Activated effector memory CD4-positive, alpha-beta T cell treated with Interleukin-2 at 50 U/mL for 16 hours (primary cell): ENCODE measurements around the gene PRKN.

ENCODE experiments used
- DNase-seq: peaks from one replicate; pipeline ENCODE4 v3.0.0-alpha.2; 2020

PRKN gene

DNA sequence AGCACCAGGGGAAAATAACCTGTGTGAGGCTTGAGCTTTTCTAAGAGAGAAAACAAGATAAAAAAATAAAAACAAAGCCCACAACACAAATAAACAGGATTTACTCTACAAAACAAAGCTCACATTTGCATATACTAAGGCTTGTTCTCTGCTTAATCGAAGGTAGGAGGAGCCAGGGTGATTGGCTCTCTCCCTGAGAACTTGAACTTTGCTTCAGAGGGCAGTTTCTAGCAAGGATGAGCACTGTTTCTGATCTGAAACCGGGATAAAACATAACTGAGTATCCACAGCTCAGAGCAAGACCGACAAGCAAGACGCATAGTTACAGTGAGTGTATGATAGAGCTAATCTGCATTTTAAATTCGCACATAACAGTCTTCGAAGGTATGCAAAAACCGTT is 200.6 kb downstream of the PRKN start:
- DNase-seq, result no peak

DNA sequence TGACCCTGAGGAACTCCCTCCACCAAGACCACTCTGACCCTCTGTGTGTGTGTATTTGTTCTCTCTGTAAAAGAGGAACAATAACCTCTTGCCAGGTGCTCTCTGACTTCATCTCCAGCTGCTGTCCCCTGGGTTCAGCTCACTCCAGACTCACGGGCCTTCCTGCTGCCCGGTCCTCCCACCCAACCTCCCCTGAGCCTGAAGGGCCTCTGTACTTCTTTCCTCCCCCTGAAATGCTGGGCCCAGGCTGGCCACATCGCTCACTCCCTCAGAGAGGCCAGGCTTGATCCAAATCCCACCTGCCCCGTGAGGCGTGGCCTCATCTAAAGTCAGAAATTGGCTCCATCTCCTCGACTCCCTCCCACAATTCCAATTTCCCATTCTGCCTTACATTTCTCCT is 202.4 kb downstream of the PRKN start:
- DNase-seq, result no peak

DNA sequence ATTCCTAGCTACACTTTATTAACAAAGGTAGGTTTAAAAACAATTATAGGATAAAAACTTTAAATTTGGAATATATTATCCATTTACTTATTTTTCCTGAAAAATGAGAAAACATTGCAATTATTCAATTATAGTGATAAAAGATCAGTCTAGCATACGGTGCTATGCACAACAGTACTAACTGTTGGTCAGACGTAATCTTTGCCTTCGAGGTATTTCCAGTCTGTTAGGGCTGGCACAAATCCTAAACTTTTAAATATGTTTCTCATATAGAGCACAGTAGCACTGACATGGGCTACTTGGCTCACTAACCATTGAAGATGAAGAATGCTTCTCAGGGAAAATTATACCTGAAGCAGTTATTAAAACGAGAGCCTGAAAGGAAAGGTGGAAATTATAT is 214.8 kb downstream of the PRKN start:
- DNase-seq, result no peak

DNA sequence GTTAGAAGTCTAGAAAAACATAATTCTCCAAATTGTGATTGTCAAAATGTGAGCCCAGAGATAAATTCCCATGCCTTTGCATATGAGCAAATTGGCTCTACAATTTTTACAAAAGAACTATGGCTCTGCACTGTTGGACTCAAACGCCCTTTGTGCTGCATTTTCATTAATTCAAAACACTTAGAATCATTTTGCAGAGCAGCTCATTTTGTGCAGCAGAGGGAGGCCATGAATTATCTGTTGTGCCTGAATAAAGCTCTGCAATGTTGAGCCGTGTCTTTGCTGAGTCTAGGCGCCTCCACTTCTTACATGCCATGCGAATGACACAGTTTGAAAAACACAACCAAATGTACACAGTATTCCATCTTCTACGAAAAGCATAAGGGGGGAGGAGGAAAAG is 230.2 kb downstream of the PRKN start:
- DNase-seq, result no peak

DNA sequence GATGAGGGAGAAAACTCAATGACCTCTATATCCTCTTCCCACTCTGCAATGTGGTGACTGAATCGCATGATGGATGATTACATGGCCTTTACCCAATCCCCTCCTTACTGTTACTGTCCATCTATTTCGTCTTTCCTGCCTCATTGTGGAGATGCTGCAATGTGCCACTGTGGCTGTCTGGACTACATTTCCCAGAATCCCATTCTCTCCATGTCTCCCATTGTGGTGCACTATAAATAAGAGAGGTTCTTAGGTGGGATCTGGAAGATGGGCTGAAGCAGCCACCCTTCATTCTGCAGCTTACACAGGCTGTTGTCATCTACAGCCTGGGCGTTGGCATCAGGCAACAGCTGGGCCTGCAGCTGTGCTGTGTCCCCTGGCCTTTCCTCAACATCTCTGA is 233.6 kb downstream of the PRKN start:
- no peak for DNase-seq

DNA sequence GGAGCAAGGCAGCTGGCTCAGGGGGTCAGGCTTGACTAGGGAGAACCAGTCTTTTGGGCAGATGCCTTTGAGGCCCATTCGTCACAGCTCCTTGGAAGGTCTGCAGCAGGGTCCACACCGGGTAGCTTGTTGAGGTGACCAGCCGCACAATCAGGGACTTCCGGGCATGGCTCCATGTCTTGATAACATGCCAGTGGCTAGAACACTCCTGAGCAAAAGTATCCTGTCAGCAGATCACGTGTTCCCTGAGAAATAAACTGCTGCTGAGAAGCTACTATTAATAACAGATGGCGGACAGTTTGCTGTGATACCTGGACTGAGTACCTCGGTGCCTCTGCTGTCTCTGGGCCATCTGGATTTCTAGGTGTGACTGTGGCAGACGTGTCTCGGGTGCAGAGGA is 235.9 kb downstream of the PRKN start:
- no peak for DNase-seq

DNA sequence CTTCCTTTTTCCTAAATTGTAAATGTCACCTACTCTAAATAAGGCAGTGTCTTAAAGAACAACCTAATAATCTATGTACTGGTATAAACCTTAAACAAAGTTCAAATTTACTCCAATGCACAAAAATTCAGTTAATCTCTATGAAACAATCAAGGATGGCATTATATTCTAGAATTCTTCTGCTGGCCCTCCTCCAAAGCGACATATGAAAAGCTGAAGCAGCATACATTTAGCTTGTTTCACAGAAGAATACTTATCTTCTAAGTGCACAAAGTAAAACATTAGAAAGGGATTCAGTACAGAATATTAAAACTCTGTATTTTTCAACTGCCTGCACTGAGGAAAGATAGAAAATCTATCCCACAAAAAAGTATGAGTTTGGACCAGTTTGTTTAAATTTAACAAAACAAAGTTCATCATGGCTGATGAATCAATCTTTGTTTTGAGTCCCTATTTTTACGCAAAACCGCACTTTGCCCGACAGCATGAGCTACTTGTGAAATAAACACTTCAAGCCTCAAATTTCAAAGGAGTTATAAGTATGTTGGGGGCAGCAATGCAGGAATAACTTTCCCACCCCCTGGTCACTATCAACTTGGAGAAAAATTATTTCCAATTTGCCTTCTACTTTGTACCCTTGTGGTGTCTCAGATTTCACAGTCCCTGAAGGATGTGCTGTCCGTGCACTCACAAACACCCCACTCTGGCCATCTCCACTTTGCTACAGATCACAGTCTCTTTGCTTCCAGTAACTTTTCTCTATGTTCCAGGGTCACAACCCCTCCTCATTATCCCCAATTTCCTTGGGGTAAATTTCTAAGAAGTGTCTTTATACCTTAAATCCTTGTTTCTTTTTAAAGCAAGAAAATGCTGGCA is 238.2 kb downstream of the PRKN start:
- no peak for DNase-seq

DNA sequence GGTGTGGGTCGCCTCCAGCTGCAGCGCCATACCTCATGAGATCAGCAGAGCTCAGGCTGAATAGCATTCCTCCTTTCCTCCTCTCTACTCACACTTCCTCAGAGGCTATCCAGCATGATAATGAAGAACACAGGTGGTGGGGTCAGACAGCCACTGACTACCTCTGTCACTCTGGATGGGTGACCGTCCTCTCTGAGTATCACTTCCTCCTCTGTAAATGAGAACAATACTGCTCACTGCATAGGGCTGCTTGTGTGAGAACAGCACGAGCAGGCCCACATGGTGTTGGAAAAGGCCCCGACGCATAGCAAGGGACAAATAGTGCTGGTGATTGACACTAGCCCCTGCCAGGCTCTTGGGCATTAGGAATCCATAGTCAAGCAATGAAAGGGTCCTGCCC is 239.1 kb downstream of the PRKN start:
- DNase-seq, result no peak

DNA sequence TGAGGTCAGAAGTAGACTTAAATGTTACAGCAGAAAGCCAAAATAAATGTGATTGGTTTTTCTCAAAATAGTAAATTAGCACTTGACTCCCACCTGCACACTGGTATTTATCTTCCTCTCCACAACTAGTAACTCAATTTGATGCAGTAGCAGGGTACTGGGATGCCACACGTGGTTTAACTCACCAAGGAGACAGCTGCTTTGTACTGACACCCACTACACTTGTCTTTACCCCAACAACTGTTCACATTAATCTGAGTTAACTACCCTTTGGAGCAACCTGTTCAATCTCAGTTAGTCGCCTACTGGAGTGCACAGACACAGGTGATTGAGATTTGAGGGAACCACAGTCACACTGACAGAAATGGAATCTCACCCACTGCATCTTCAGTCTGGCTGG is 242.1 kb downstream of the PRKN start:
- DNase-seq, result no peak

DNA sequence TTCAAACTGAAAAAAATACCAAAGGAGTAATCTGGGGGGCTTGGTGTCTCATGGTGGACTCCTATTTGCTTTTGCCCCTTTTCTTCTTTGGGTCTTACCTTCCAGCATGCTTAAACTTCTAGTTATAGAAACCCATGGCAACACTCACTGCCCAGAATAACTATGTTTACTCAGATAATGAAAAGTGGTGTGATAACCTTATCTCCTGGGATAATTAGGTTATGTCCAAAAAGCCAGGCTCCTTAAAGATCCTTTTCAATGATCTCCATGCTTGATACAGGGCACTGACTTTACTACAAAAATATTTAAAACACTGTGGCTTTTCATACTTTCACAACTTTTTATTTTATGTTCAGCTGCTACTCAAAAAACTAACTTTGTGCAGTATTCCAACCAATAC is 245.6 kb downstream of the PRKN start:
- no peak for DNase-seq

DNA sequence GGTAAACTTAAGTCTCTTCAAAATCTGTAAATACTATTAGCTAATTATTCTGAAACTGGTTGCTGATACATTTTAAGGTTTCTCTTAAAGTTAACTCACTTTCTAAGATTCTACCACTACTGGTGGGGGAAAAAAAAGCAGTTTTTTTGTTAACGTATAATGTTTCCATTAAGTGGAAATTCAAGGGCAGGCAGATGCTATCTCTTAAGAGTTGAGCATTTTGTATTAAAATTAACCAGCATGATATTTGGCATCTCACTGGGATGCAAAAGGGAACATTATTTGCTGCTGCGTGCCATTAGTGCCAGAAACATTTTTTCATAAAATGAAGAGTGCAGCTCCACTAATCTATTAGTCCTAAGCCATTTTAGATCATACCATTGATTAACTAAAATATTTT is 246.2 kb downstream of the PRKN start:
- DNase-seq, result no peak

DNA sequence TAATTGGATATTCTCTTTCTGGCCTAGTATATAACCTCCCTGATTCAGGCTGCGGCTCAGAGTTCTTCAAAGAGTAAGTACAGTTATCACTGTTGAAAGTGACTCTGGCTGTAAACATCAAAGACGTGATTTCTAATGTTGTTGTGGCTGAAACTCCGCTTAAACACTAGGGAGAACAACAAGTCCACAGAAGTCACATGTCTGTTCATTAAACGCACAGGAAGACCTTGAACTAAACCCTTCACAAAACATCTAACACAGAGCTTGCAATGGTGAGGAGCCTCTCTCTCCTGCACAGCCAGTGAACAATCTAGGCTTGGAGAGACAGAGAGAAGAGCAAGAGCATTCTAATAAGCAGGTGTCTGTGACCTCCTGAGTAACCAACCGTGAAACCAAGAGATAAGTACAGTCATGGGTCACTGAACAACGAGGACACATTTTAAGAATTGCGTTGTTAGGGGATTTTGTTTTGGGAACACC is 249.3 kb downstream of the PRKN start:
- DNase-seq, result no peak

DNA sequence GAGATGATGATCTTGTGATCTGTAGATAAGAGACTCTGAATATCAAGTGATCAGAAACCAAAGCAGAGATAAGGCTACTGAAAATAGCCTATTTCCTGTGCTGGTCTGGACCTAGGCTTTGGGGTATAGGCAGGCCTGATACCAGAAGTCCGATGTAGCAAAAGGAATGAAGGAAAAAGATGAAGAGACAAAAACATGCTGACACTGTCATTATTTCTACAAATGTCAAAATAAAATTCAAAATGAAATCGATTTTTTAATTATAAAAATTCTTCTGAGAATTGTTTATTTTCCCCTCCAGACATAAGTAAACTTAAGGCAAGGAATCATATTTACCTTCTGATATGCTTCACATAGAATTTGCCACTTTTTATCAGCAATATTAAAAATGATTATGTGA is 252.8 kb downstream of the PRKN start:
- no peak for DNase-seq

DNA sequence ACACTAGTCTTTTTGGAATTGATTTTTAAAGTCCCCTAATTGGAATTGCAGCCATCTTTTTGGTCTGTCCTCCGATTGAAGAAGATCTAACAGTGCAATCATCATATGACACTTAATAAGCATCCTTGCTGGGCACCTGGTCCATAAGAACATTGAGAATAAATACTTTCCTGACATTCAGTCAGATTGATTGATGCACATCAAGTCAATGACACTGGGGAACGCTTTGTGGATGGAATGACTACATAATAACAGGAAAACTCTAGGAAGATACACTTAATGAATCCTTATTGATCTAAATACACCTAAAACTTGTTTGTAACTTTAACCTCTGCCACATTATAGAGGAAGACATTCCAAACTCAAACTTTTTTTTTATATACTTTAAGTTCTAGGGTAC is 255.7 kb downstream of the PRKN start:
- no peak for DNase-seq

DNA sequence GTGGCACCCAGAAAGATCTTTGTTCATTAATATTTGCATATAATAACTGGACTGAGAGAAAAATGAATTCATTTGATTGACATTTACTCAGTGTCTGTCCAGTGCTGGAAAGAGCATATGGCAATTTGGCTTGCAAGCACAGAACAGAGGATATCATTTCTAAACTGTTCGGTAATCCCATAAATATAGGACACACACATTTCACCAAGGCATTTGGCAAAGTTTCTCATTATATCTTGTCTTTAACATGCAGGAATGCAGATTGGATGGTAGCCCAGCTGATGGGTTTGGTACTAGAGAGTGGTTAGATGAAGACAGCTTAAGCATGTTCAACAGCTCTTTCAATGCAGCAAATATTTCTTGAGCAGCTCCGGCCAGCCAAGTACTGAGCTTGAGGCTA is 259.2 kb downstream of the PRKN start:
- no peak for DNase-seq

DNA sequence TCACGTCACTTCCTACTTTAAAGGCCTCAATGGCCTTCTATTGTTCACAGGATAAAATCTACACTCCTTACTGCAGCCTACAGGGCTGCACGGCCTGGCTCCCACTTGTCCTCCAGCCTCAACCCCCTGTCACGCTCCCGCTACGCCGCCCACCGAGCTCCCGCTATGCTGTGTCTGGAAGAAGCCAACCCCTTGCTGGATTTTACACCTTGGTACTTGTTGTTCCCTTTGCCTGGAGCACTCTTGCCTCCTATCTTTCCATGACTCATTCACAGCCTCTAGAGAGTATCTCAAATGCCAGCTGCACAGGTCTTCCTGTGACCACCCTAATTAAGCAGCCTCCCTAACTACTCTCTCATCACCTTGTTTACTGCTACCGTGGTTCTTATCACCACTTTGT is 259.9 kb downstream of the PRKN start:
- no peak for DNase-seq

DNA sequence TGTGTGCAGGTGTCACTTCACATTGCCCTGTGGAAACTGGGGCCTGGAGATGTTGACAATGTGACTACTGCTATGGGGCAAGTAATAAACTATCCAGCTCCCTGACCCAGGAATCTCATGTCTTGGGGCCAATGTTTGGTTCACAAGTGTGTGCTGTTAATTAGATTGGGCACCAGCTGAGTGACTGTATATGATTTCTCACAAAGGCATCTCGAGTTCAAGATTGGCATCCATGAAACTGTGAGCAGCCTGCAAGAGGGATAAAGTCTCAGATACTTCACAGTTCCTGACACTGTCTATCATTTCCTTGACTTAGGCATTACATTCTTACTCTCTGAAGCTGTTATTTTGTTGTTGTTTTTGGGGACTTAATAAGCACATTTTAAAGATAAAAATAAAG is 264.0 kb downstream of the PRKN start:
- no peak for DNase-seq

DNA sequence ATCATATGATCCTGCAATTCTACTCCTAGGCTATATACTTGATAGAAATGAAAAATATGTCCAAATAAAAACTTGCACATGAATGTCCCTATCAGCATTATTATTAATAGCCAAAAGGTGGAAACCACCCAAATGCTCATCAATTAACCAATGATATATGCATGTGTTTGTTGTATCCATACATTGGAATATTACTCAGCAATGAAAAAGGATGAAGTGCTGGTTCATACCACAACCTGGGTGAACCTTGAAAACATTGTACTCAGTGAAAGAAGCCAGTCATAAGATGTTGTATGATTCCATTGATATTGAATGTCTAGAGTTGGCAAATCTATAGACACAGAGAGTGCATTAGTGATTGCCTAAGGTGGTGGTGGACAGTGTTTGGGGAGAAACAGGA is 267.6 kb downstream of the PRKN start:
- no peak for DNase-seq

DNA sequence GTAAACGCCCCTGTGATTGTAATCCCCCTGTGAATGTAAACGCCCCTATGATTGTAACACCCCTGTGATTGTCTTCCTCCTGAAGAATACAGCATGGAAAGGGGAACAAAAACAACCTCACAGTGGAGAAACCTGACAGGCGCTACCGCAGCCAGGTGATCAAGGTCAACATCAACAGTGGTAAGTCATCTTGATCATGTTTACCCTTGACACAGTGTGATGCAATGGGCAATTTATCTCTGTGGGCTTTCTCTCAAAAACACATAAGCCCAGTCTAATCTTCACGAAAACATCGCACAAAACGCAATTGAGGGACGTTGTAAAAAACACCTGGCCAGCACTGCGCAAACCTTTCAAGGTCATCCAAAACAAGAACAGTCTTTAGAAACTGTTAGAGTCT is 277.2 kb downstream of the PRKN start:
- no peak for DNase-seq

DNA sequence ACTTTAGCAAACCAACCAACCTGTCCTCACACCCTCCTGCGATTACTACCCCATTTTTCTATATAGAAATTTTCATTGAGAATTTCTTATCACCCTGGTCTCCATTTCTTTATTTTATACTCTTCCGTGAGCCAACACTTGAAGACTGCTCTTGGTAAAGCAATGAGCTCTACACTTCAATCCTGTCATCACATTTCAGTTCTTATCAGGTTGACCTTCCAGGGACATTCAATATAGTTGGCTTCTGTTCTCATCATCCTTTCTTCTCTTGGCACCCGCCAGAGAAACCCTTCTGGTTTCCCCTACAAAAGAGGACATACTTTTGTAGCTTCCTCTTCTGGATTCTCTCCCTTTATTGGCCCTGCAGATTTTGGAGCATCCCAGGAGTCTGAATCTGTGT is 279.3 kb downstream of the PRKN start:
- no peak for DNase-seq

DNA sequence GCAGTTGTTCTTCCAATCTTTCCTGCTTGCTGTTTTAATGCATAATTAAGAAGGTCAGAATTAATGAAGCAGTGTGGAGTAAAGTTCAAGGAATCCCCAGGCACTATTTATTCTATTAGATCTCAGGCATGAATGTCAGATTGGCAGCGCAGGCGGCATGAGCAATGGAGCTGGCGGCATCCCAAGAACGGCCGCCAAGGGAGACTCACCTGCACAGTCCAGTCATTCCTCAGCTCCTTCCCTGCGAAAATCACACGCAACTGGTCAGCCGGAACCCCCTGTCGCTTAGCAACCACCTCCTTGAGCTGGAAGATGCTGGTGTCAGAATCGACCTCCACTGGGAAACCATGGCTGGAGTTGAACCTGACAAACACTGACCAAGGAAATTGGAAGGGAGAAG is 284.5 kb downstream of the PRKN start:
- no peak for DNase-seq

DNA sequence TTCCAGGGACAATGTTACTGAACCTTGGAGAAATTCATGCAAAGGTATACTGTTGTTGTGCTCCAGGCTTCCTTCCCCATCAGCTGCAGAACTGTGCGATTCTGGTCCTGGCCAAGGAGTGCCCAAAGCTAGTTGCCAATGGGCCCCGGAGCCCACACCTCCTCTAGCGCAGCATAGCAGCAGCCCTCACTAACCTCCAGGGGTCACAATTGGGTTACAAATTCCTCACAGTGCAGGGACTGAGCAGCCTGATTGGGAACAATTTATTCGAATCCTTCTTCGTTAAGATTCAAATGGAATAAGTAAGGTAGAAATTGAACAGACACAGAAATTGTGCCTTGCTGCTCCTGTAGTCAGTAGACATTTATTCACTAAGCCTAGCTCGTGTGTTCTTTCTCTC is 284.9 kb downstream of the PRKN start:
- no peak for DNase-seq

DNA sequence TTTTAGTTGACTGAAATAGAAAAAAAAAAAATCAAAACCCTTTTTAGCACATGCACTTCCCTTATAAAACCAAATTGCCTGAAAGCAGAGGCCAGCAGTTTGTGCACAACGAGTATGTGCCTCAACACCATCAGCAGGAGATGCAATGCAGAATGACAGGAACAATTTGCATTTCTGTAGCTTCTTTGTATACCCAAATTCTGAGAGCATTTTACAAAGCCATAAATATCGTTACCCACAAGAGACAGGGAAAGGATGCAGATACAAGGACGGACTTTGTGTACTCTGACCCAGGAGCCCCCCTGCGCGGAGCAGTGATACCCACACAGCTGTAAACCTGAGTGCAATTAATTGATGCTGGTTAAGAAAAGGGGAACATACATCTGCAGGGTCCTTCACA is 285.6 kb downstream of the PRKN start:
- no peak for DNase-seq

DNA sequence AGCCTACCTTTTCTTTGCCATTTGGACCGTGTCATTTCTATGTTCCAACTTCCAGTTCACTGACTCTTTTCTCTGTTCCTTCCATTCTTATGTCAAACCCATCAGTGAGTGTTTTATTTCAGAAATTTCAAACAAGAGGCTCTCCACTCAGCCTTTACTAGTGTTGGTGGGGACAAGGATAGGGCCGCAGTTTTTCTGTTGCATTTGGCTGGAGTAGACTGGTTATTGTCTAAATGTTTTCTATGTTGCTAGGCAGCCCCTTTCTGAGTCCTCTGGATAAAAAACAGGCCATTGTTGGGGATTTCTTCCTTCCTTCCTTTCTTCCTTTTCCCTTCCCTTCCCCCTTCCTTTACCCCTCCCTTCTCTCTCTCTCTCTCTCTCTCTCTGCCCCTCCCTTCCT is 288.6 kb downstream of the PRKN start:
- no peak for DNase-seq

DNA sequence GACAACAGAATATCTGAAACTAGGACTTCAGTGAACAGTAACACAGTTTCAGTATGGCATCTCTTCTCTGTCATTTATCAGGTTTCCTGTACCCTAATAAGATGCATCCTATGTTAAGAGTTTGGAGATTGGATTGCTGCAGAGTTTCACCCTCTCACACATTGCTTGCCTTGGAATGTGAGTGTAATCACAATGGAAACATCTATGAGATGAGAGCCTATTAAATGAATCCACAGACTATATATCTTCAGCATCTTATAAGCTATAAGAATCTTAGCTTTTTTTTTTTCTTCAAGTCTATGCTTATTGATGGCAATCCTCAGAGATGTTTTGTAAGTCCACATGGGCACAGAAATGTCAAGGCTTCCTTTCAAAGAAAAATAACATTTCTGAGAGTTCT is 292.5 kb downstream of the PRKN start:
- DNase-seq, result no peak
